ENCODE measurements around the gene FBLN1. TPM values are rescaled to one million over a fixed set of nuclear protein-coding genes. Genes with fewer than 3 reads are reported as not detected.

The FBLN1 gene
- total RNA-seq, 4 donors from 2014 or later = 131 to 349 (median 293) TPM

DNA sequence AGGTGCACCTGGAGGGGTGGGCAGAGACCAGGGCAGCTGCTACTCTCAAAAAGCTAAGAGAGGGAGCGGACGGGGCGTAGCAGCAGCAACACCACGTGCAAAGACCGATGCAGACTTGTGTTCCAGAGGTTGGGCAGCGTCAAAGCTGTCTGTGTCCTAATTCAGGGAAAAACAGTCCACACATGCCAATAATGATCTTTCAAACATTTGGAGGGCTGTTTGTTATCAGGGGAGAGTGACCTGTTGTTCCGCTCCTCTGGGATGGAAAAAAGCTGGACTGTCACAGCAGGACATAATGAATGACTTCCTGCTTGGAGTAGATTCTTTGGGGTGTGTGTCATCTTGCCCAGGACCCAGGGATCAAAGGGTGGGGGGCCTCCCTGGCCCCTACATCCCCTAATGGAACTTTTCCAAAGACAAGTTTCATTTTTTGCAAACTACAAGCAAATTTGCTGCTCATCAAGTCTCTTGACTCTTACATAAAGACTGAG is 6.2 kb upstream of the FBLN1 start:
- TF ChIP-seq, protein P1, sequence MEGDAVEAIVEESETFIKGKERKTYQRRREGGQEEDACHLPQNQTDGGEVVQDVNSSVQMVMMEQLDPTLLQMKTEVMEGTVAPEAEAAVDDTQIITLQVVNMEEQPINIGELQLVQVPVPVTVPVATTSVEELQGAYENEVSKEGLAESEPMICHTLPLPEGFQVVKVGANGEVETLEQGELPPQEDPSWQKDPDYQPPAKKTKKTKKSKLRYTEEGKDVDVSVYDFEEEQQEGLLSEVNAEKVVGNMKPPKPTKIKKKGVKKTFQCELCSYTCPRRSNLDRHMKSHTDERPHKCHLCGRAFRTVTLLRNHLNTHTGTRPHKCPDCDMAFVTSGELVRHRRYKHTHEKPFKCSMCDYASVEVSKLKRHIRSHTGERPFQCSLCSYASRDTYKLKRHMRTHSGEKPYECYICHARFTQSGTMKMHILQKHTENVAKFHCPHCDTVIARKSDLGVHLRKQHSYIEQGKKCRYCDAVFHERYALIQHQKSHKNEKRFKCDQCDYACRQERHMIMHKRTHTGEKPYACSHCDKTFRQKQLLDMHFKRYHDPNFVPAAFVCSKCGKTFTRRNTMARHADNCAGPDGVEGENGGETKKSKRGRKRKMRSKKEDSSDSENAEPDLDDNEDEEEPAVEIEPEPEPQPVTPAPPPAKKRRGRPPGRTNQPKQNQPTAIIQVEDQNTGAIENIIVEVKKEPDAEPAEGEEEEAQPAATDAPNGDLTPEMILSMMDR (IDR thresholded peaks at IDR 0.05) = no peak
- no peak for DNase-seq (ENCODE audit: low spot score)
- ATAC-seq (ENCODE audit: low FRiP score) = no peak

- ATAC-seq (ENCODE audit: low FRiP score) (no peak), DNase-seq (ENCODE audit: low spot score) (no peak)
- TF ChIP-seq, protein P1 (IDR thresholded peaks at IDR 0.05) = no peak
Measured at GRCh38 chr22:45497351-45498145, 5.1 kb upstream of the FBLN1 start.

DNA sequence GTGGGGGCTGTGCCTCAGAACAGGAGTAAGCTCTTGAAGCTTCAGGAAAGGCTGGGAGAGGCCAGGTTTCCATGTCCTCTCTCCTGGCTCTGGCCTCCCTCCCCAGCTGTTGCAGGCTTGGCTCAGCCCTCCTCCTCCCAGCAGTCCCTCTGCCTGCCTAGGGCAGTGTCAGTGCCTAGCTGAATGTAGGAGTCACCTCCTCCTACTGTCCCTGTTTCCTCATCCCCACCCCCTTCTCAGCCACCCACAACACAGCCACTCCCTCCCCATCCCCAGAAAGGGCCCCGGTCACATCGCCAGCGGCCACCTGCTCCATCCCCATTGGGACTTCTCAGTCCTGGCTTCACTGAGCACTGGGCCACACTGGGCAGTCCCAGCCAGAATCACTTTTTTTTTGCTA is 2.9 kb upstream of the FBLN1 start:
- TF ChIP-seq, protein P1 (IDR thresholded peaks at IDR 0.05) = no peak
- DNase-seq (ENCODE audit: low spot score) (no peak), ATAC-seq (ENCODE audit: low FRiP score) (no peak)

DNA sequence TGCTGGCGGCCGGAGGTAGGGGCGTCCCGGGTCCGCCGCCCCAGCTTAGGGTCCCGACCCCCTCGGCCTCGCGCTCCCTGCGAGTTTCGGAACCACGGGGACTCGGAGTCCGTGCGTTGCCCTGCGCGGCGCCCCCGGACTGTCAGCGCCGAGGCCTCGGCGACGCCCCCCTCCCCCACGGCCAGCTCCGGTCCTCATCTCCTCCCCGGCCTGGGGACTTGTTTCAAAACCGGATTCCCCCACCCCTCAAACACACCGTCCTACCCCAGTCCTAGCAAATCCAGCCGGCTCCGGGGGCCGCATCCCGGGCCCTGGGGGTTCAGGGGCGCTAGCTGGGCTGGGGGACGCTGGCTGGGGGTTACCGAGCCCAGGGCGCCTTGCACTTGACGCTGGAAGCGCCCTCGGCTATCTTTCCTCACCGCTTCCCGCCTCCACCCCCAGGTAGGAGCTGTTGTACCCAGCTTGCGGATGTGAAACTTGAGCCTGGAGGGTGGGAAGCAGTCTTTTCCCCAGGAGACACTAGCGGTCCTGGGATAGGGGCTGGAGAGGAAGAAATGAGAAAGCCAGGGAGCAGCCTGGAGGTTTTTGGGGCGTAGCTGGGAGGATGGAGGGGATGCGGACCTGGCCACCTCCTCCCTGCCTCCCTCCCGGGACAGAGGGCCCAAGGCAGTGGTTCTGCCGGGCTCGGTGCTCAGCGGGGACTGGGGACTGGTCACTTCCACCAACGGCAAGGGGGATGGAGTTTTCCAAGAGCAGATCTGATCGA is 550 bp downstream of the FBLN1 start:
- DNase-seq (ENCODE audit: low spot score) = no peak
- TF ChIP-seq, protein P1 (IDR thresholded peaks at IDR 0.05) = no peak
- no peak for ATAC-seq (ENCODE audit: low FRiP score)

DNA sequence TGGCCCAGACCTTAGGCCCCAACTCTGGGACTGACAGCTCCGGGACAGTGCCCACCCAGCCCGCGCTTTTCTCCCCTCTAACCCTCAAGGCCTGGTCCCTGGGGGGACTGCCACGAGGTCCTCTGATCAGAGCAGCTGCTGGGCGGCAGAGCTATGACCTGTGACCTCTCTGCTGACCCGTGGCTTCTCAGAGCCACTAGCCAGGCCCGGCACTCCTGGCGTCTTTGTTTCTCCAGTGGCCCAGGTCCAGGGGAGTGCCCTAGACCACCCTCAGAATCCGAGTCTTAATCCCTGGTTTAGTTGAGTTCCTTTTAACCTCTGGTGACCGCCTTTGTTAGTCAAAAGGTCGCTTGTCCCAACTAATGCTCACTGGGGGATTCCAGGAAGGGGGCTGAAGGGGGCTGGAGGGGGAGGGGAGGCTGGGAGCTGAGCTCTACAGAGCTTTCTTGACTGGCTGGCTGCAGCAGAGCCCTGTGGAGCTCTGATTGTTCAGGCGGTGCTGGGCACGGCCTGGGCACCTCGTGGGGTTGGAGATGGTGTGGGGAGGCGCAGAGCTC is 1.2 kb downstream of the FBLN1 start:
- ATAC-seq (ENCODE audit: low FRiP score) (no peak), DNase-seq (ENCODE audit: low spot score) (no peak)
- TF ChIP-seq, protein P1 (IDR thresholded peaks at IDR 0.05) = no peak

DNA sequence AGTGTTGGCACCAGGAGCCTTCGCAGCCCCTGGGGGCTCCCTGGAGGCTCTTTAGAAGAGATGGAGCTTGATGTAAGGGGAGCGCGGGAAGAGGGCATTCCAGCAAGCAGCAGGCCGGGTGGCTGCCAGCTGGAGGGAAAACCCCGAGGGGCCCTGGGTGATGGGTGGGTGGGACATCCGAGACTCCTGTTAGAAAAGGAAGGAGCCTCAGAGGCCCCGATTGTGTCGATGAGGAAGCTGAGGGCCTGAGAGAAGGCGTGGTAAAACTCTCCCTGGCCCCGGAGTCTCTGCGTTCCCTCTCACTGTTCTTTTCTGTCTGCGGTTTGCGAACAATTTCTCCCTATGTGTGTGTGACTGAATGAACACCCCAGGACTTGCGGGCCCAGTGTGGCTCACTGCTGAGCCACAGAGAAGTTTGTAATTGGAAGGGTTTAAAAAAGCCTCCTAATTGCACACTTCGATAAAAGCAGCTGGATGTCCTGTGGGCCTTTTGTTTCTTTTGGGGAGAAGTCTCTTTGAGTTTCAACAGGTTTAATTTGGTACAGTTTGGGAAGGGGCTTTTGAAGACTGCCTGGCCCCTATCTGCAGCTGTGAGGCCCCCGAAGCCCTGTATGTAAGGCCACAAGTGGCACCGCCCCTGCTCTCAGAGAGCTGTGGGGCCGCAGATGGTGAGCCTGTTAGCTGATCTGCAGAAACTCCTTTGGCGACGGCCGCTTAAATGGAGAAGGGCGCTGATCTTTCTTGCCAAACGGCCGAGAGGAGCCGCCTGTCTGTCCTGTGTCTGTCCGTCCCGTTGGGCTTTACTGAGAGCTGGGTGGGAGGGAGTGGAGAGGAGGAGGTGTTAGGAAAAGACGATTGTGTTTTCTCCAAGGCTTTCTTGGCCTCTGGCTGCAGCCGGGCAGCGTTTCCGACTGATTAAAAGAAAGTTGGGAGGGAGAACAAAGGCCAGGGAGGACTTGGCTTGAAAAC is 2.0 kb downstream of the FBLN1 start:
- no peak for ATAC-seq (ENCODE audit: low FRiP score)
- DNase-seq (ENCODE audit: low spot score) = no peak
- TF ChIP-seq, protein P1 (IDR thresholded peaks at IDR 0.05) = no peak
